Peyer's patch (tissue), 4 donors: Measurements from ENCODE around the gene RABL6.

ENCODE experiments used
- POLR2A ChIP-seq, 2 donors: fragments of 450-650 bp; IDR thresholded peaks; one replicate each; pipeline ENCODE4 v1.5.1; 2017; ENCODE audit warnings: antibody characterized with exemption in 2 of 2, mild to moderate bottlenecking in 2 of 2, moderate library complexity in 2 of 2
- TF ChIP-seq, protein P1 (sequence below), 6 experiments: fragments of 450-650 bp in 4 of 6; fragments of 200-600 bp in 2 of 6; sonication (generic) in 1 of 6; IDR thresholded peaks; one replicate each; pipeline ENCODE4 v1.5.1; 2017 to 2019; ENCODE audit warnings: antibody characterized with exemption in 6 of 6, mild to moderate bottlenecking in 3 of 6, moderate library complexity in 1 of 6

DNA sequence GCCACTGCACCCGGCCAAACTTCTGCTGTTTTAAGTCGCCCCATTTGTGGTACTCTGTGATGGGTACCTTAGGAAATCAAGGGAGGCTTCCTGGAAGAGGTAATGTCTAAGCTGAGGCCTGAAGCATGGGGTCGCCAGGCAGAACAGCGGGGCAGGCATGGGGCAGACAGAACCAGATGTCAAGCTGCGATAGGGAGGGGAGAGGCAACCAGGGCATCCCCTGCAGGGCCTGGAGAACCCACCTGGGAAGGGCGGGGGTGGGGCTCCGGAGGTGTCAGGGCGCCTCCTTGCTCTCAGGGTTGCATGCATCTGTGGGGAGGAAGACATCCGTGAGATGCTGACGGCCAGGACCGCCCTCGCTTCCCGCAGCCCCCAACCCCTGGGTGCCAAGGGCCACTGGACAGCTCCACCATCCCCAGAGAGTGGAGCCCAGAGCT is 46.2 kb upstream of the RABL6 start:
- TF ChIP-seq POLR2A (IDR thresholded peaks at IDR 0.05) = no peak
- TF ChIP-seq, protein P1, sequence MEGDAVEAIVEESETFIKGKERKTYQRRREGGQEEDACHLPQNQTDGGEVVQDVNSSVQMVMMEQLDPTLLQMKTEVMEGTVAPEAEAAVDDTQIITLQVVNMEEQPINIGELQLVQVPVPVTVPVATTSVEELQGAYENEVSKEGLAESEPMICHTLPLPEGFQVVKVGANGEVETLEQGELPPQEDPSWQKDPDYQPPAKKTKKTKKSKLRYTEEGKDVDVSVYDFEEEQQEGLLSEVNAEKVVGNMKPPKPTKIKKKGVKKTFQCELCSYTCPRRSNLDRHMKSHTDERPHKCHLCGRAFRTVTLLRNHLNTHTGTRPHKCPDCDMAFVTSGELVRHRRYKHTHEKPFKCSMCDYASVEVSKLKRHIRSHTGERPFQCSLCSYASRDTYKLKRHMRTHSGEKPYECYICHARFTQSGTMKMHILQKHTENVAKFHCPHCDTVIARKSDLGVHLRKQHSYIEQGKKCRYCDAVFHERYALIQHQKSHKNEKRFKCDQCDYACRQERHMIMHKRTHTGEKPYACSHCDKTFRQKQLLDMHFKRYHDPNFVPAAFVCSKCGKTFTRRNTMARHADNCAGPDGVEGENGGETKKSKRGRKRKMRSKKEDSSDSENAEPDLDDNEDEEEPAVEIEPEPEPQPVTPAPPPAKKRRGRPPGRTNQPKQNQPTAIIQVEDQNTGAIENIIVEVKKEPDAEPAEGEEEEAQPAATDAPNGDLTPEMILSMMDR (IDR thresholded peaks at IDR 0.05) = no peak
